HuH-7.5 (cell line): ENCODE measurements around the gene CELSR1.

Source experiments
- DNase-seq: peaks from one replicate; pipeline ENCODE4 v3.0.0; 2011; ENCODE audit warnings: low spot score

The CELSR1 gene

DNA sequence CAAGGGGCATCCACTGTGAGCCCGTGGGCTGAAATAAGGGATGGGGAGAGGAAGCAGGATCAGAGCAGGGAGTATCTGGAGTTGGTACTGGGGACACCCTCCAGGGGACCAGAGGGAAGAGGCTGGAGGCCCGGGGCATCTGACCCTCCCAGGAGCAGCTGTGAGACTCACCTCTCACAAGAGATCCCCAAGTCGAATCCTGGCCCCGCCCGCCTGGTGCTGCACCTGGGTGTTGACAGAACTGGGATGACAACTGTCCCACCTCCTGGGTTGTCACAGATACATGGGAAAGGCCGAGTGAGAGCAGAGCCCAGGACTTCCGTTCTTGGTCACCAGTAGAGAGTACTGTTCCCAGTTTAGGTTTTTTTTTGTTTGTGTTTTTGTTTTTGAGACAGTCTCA is 78.9 kb downstream of the CELSR1 start:
- DNase-seq, result no peak

DNA sequence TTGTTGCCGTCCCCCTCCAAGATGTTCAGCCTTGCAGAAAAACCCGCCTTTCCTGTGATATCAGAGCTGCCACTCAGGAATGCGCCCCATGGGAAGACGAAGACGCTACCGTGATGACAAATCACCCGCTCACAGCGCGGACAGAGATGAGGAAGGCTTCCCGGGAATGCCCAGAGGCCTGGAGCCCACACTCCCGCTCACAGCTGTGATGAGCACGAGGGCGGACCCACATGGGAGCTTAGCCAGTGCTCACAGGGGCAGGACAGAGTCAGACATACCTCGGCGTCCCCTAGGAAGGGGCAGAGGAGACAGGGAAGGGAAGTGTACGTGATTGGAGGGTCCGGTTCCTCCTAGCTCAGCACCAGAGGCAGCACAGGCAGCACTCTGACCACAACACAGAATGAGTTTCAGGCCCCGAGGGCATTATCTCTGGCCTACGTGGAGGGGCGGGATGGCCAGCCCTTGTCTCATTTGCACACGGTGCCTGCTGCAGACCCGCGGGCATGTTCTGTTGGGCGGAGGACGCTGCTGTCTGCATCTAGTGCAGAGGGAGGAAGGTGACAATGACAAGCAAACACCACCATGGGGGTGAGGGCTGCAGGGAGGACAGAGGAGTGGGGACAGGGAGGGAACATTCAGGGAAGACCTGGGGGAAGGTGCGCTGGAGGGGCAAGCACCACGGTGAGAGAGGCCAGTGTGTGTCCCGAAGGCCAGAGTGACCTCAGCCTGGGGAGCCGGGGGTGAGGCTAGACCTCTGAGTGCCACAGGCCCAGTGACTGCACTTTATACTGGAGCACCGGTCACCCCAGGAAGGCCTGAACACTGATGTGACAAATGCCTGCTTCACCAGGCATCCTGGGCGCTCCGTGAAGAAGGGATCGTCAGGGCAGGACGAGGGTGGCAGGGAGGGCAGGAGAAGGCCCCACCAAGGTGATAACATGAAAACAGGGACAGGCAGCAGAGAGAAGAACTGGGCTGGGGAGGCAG is 79.6 kb downstream of the CELSR1 start:
- no peak for DNase-seq

DNA sequence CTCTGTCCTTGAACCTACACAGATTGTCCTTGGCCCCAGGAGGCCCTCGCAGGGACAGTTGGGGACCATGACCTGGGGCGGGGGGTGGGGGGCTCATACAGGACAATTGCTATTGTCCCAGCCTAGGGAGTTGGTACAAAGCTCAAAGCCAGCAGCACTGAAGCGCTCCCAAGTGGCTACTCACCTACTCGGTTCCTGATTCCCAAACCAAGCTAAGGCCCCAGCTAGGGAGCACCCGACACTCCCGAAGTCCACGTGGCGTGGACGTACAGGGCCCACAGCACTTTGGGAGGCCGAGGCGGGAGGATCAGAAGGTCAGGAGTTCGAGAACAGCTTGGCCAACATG is 80.6 kb downstream of the CELSR1 start:
- no peak for DNase-seq

DNA sequence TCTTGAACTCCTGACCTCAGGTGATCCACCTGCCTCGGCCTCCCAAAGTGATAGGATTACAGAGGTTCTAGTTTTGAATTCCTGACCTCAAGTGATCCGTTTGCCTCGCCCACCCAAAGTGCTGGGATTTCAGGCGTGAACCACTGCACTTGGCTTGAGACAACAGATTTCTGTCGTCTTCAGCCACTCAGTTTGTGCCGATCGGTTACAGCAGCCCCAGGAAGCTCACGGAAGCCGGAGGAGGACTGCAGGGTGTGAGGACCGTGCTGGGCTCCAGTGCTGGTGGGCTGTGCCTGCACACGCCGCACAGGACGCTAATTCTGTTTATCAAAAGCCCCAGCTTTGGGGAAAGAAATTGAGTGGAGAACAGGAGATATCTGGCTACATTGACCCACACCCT is 82.0 kb downstream of the CELSR1 start:
- no peak for DNase-seq

DNA sequence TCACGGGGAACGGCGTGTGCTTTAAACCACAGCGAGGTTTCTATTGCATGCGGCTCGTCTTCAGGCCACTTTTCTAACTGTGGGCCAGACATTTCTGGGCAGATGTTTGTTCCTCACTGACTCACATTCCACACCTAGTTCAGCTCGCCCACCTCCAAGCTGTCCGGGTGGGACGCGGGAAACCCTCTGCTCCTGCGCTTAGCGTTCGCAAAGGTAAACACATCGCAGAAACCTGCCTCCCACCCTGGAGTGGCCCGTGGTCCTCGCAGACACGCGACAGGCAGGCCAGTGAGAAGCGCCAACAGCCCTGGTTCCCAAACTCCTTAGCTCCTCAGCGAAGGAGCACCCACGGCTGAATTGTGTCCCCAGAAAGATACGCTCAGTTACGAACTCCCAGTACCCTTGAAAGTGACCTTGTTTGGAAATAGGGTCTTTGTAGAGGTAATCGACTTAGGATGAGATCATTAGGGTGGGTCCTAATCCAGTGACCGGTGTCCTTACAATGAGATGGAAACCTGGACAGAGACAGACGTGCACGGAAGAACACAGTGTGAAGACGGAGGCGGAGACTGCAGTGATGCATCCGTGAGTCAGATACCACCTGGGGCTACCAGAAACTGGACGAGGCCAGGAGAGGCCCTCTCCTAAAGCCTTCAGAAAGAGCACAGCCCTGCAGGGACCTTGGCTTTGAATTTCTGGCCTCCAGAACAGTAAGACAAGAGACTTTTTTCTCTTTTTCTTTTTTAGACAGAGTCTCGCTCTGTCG is 82.7 kb downstream of the CELSR1 start:
- DNase-seq, result no peak

DNA sequence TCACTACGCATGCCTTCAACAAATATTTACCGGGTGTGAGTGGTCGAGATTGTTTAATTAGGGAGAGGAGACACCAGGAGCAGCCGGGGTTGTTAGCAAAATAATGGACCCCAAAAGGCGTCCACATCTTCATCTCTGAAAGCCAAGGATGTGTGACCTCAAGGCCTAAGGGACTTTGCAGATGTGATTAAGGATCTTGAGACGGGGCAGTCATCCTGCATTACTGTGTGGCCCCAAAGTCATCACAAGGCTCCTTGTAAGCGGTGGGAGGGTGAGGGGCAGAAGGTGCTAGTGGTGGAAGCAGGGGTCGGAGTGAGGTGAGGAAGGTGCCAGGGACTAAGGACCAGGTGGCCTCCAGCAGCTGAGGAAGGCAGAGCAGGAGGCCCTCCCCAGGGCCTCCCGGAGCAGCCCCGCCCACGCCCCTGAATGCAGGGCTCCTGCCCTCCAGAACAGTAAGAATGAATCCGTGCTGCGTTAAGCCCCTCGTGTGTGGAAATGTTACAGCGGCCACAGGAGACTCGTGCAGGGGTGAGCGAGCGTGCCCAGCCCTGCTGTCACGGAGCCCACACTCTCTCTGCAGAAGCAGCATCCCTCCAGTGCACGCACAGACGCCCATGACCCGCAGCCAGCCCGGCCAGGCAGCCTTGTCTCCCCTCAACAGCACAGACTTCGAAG is 83.5 kb downstream of the CELSR1 start:
- DNase-seq, result no peak

DNA sequence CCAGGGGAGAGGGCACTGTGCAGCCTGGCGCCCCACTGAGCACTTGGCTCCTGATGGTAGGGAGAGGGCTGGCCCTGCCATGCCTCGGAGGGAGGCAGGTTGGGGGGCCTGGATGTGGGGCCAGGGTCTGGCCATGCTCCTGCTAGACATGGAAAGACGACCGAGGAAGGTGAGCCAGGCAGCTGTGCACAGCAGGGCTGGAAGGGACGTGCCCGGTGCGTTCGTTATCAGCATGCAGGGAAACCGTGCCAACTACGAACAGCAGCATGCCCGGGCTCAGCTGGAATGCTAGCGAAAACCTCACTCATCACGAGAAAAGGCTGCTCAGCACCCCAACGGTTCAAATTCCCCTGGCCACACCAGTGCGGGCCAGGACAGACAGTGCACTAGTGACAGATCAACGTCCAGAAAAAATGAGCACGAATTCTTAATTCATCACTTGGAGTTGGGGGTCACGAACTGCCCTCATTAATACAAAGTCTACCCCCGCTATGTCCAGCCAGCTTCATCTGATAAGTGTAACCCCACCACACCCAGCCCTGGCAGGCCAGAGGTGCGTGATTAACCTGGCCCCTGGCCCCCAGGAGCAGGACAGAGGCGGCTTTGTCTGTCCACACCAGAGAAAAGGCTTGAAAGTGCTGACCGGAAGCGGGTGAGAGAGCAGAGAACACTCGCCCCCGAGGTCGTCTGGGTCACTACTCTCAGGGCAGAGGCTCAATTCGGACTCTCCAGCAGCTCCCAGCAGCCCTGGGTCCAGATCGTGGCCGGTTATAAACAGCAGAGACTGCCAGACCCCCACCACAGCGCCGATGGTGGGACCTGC is 84.2 kb downstream of the CELSR1 start:
- peak; percentile 88 for DNase-seq

DNA sequence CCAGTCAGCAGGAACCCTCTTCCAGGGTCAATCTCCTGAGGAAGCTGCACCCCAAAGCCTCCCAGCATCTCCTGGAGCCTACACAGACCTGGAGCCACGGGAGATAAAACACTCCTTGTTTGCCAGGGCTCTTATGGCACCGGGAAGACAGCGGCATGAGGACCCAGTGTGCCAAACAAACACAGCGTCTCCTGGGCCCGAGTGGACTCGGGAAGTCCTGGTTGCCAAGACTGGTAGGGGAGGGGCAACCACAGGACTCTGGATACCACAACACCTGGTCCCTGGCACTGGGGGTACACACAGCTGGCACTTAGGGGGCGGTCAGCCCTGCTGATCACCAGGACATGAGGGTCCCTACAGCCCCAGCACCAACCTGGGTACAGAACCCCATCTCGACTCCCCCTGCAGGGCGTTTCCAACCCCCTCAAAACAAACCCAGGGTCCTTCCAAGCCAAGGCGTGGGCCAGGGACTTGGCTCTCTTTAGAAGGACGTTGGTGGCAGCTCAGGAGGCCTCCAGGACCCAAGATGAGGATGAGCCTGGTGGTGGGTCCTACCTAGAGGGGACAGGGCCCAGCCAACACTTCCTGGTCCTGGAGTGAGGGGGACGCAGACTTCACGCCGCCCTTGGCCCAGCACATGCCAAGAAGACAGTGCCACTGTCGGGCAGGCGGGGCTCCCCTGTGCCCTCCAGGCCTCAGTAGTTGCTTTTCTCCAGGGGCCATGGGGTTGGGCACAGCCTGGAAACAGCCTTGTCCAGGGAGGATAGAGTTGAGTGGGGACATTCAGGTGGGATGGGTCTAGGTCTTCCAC is 85.0 kb downstream of the CELSR1 start:
- DNase-seq, result no peak

DNA sequence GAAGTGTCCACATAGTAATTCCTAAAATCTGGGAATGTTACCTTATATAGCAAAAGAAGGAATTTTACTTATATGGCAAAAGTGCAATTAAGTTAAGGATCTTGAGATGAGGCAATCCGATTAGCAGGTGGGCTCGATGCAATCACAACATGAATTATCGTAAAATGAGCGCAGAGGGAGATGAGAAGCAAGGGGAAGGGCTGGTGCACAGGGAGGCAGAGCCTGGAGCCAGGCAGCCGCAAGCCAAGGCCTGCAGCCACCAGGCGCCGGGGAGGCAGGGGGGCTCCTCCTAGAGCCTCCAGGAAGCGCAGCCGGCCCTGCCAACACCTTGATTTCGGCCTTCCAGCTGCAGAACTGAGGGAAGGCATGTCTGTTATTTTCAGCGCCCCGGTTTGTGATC is 85.7 kb downstream of the CELSR1 start:
- DNase-seq, result no peak

DNA sequence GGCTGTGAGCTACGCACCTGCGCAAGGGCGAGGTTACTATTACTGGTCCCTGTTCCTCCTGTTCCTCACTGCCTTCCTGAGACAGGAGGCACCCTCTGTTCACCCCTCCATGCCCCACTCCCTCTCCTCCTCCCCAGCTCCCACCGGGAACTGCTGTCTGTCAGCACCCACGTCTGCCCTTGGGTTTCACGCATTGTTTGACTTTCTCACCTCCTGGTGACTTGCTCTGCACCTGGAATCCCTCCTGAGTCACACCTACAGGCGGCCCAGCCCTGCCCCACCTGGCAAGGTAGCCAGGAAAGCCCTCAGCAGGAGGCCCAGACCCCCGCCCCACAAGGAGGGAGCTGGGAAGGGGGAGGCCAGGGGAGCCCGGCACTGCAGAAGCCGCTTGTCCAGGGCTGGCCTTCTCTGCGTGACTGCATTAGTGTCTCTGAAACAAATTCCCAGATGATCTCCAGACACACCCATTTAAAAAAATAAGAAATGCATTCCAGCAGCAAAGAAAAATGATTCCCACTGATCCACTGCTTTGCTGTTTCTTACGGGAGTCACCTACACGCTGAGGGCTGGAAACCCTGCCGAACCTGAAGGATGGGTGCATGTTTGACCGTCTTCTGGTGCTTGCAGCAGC is 86.4 kb downstream of the CELSR1 start:
- DNase-seq, result no peak

DNA sequence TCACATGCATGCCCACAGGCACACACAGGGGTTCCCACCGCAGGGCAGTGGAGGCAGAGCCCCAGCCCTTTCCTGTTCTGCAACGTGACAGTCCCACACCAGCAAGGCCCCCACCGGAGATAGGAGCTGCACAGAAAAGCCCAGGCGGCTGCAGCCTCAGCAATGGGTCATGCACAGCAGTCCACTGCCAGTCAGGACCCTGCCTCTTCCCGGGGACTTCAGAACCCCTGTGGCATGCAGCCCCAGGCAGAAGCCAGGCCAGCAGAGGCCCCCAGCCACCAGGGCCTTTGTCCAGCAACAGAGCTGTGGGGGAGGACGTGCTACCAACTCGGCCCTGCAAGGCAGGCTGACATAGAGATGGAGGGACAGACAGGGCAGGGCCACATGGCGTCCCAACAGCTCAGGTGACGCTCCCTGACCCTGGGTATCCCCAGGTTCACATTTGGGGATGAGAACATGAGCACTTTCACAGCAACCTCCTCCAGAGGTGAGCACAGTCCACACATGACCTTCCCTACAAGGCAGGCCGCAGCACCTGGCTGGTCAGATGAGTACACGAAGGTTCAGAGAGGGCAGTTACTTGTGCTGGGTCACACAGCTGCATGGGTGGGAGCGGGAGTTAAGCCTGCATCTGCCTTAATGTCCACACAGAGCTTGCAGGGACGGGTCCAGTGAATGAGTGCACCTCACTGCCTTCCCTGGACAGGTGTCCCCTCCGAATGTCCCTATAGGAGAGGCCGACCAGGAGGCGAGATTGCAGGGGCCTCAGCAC is 87.3 kb downstream of the CELSR1 start:
- no peak for DNase-seq

DNA sequence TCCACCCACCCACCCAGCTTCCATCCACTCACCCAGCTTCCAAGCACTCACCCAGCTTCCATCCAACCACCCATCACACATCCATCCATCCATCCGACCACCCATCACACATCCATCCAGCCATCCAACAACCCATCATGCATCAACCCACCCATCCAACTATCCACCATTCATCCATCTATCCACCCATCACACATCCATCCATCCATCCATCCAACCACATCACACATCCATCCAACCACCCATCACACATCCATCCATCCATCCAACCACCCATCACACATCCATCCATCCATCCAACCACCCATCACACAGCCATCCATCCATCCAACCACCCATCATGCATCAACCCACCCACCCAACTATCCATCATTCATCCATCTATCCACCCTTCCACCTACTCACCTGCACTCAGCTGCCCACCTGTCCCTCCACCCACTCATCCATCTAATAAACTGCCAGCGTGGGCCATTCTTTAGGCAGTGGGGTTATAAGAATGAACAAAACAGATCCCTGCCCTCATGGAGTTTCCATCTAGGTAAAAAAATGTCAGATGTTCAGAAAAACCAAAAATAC is 88.2 kb downstream of the CELSR1 start:
- no peak for DNase-seq

DNA sequence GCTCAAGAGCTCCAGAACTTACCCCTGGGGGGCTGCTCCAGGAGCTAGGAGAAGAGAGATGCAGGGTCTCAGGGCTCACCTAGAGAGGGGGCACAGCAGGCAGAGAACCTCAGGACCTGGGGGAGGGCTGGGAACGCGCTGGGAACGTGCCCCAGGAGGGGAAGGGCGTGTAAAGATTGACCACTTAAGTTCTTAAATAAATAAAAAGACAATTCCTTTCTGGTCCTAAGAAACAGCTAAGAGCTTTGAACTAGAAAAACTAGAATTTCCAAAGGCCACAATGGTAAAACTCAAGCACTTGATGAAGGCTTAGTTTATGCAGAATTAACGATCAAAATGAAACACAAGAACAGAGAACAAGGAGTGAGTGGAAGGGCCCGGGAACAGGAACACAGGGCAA is 89.1 kb downstream of the CELSR1 start:
- DNase-seq, result no peak

DNA sequence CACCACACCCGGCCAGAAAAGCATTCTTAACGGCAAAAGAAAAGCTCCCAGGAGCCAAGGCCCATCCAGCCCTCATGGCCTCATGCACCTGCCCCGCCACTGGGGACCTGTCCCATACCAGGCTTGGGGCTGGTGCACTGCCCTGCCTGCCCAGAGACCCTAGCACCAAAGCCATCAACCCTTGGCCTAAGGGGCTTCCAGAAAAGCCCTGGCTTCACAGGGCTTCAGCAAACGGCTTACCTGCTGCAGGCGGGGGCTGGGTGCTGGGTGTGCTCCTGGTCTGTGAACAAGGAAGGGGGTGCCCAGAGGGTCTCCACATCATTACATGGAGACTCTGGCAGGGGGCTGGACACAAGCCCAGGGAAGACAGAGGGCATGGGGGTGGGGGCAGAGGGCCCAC is 89.5 kb downstream of the CELSR1 start:
- DNase-seq, result no peak

DNA sequence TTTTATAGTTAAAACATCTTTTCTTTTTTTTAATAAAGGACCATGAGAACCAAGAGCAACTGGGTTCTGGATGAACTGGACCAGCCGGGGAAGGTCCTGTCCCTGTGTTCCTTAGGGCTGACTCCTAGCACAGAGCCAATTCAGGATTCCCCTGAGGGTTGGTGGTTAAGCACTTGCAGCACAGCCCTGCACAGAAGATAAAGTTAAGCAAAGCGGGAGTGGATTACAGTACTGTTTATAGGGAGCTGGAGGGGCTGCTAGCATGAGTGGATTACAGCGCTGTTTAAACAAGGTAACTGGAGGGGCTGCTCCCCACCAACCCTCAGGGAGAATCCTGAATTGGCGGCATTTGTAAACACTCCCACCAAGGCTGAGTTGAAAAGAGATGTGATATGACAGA is 90.6 kb downstream of the CELSR1 start:
- DNase-seq, result no peak

DNA sequence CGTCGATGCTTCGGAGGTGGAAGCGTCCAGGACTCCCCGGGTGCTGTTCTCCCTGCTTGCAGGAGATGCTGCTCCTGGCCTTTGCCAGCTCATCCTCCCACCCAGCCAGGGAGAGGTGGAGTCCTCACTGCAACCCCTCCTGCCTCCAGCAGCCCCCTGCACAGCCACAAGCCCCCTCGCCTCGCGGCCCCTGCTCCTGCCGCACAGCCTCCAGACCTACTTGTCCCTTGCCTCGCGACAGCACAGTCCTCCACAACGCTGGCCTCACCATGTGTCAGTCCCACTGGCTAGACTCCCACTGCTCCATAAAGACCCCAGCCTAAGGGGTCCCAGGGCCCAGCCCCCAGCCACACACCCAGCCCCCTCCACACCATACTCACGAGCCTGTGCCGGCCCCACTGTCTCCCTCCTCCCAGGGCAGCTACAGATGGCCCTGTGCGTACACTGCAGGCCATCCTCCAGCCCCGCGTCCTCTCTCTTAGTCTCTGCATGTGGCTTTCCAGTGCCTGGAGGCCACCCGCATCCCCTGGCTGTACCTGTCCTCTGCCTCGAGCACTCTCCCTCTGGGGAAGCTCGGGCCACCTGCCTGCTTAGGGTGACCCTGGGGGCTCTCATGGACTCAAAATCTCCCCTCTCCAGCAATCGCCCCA is 91.5 kb downstream of the CELSR1 start:
- no peak for DNase-seq

DNA sequence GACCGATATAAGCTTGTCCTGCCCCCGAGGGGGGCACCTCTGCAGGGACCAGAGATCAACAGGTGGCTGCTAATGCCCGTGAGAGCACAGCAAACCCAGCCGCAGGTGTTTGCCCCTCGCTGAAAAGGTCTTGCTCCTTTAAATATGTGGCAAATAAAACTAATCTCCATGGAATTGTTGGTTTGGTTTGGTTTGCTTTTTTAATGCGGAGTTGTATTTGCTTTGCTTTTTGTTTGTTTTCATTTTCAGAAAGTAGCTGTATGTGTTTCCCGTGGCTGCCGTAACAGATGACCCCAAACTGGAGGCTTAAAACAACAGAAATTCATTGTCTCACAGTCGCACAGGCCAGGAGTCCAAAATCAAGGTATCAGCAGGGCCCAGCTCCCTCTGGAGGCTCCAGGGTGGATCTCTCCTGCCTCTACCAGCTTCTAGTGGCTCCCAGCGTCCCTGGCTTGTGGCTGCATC is 93.0 kb downstream of the CELSR1 start:
- DNase-seq, result peak; percentile 68

DNA sequence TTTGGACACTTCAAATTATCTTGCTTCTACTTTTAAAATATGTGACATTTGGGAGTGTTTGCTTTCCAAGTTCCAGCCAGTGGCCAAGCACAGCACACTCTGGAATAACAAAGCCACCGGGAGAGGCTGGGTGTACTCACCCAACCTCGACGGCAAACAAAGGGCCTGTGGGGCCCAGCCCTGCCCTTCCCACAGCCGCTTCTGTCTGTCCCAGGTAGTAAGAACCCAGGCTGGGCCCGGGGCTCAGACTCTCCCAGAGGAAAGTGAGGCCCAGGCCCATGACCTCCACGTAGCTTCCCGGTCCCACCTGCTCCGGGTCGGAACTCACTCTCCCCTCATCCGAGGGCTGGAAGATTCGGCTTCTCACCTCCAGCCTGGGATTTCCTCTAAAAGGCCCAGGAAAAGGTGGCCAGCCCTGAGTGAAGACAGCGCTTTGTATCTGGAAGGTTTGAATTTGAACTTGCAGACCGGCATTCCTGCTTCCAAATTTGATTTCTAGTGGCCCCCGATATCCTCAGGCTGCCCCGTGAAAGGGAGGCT is 93.5 kb downstream of the CELSR1 start:
- DNase-seq, result peak; percentile 70
